ENCODE data around the gene ATXN7L1. TPM values are rescaled to one million over a fixed set of nuclear protein-coding genes. Genes with fewer than 3 reads are reported as not detected.

Gene ATXN7L1
- total RNA-seq, 1 donor from 2014 or later: 20.6 TPM

DNA sequence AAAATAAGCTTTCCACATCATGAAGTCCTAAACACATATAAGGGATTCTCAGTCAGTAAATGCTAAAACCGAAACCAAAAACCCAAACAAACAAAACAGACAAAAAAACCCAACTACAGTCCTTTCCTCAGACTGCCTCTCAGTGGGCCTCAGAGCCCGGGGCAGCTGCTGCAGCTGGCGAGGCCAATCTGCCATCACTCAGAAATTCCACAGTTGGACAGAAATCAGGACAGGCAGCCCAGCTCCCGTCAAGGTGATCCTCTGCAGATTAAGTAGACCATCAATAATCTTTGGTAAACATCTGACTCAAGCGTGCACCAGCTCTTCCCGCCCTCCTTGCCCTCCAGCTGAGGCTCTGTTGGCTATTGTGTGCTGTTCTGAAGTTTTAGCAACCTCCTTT is 142.2 kb downstream of the ATXN7L1 start:
- TF ChIP-seq, protein P1, sequence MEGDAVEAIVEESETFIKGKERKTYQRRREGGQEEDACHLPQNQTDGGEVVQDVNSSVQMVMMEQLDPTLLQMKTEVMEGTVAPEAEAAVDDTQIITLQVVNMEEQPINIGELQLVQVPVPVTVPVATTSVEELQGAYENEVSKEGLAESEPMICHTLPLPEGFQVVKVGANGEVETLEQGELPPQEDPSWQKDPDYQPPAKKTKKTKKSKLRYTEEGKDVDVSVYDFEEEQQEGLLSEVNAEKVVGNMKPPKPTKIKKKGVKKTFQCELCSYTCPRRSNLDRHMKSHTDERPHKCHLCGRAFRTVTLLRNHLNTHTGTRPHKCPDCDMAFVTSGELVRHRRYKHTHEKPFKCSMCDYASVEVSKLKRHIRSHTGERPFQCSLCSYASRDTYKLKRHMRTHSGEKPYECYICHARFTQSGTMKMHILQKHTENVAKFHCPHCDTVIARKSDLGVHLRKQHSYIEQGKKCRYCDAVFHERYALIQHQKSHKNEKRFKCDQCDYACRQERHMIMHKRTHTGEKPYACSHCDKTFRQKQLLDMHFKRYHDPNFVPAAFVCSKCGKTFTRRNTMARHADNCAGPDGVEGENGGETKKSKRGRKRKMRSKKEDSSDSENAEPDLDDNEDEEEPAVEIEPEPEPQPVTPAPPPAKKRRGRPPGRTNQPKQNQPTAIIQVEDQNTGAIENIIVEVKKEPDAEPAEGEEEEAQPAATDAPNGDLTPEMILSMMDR (IDR thresholded peaks at IDR 0.05; ENCODE audit: partially characterized antibody, unreplicated experiment): no peak
- Mint-ChIP-seq H3K27me3 (ENCODE audit: unreplicated experiment) (no peaks in the 10 kb centered on the region), H3K4me1 (ENCODE audit: low read depth, unreplicated experiment) (peaks cover 15% of the 10 kb centered on the region), H3K36me3 (ENCODE audit: unreplicated experiment) (no peaks in the 10 kb centered on the region), H3K27ac (ENCODE audit: unreplicated experiment) (no peak overlapping the region), H3K4me3 (ENCODE audit: unreplicated experiment) (no peak overlapping the region), H3K9me3 (ENCODE audit: unreplicated experiment) (no peaks in the 10 kb centered on the region)
- no peak for DNase-seq

DNA sequence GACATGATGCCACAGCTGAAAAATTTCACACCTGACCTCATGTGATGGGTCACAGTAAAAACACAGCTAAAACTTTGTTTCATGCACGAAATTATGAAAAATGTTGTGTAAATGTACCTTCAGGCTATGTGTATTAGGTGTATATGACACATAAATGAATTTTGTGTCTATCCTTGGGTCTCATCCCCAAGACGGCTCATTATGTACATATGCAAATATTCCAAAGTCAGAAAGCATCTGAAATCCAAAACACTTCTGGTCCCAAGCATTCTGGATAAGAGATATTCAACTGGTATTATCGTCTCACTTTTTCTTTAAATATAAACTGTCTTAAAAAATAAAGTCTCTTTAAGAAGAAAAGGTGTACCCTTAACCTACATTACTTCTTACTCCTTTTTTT is 145.4 kb downstream of the ATXN7L1 start:
- H3K36me3 Mint-ChIP-seq (ENCODE audit: unreplicated experiment): no peaks in the 10 kb centered on the region
- no peak for DNase-seq
- no peak overlapping the region for H3K4me3 Mint-ChIP-seq (ENCODE audit: unreplicated experiment)
- TF ChIP-seq, protein P1 (IDR thresholded peaks at IDR 0.05; ENCODE audit: partially characterized antibody, unreplicated experiment): no peak
- H3K9me3 Mint-ChIP-seq (ENCODE audit: unreplicated experiment): no peaks in the 10 kb centered on the region
- no peak overlapping the region for H3K27ac Mint-ChIP-seq (ENCODE audit: unreplicated experiment)
- H3K27me3 Mint-ChIP-seq (ENCODE audit: unreplicated experiment): peaks cover 2% of the 10 kb centered on the region
- H3K4me1 Mint-ChIP-seq (ENCODE audit: low read depth, unreplicated experiment): peaks cover 7% of the 10 kb centered on the region

DNA sequence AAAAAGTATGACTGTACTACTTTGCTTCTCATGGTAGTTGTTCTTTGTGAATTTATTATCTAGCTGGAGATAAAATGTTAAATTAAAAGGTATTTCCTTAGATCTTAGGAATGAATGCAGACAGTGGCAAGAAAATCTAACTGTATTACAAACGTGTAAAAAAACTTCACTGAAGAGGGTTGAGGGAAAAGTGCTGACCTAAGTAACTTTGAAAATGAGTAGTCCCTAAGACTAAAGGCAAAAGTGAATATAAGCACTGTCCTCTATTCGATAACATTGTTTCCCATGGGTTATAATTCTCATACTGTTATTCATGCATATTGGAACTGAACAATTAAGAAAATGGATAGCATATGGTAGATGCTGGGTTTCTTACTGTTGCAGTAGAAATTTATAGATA is 148.4 kb downstream of the ATXN7L1 start:
- TF ChIP-seq, protein P1 (IDR thresholded peaks at IDR 0.05; ENCODE audit: partially characterized antibody, unreplicated experiment): no peak
- H3K27ac Mint-ChIP-seq (ENCODE audit: unreplicated experiment): no peak overlapping the region
- H3K4me1 Mint-ChIP-seq (ENCODE audit: low read depth, unreplicated experiment): peaks cover 3% of the 10 kb centered on the region
- no peak for DNase-seq
- no peaks in the 10 kb centered on the region for H3K36me3 Mint-ChIP-seq (ENCODE audit: unreplicated experiment)
- H3K27me3 Mint-ChIP-seq (ENCODE audit: unreplicated experiment): peaks cover 5% of the 10 kb centered on the region
- no peak overlapping the region for H3K4me3 Mint-ChIP-seq (ENCODE audit: unreplicated experiment)
- H3K9me3 Mint-ChIP-seq (ENCODE audit: unreplicated experiment): no peaks in the 10 kb centered on the region

DNA sequence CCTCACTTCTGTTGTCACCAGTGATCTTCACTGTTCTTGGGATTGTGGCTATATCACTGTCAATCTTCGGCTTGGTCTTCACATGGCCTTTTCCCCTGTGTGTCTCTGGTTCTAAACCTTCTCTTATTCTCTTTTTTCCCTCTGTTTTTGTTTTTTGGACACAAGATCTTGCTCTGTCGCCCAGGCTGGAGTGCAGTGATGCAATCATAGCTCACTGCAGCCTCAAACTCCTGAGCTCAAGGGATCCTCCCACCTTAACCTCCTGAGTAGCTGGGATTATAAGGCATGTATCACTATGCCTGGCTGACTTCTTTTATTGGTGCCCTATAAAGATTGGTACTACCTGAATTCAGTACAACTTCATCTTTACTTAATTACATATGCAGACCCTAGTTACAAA is 151.7 kb downstream of the ATXN7L1 start:
- Mint-ChIP-seq H3K4me3 (ENCODE audit: unreplicated experiment) (no peak overlapping the region), H3K4me1 (ENCODE audit: low read depth, unreplicated experiment) (peaks cover 10% of the 10 kb centered on the region), H3K36me3 (ENCODE audit: unreplicated experiment) (no peaks in the 10 kb centered on the region), H3K9me3 (ENCODE audit: unreplicated experiment) (no peaks in the 10 kb centered on the region), H3K27ac (ENCODE audit: unreplicated experiment) (no peak overlapping the region), H3K27me3 (ENCODE audit: unreplicated experiment) (peaks cover 5% of the 10 kb centered on the region)
- no peak for DNase-seq
- TF ChIP-seq, protein P1 (IDR thresholded peaks at IDR 0.05; ENCODE audit: partially characterized antibody, unreplicated experiment): no peak

DNA sequence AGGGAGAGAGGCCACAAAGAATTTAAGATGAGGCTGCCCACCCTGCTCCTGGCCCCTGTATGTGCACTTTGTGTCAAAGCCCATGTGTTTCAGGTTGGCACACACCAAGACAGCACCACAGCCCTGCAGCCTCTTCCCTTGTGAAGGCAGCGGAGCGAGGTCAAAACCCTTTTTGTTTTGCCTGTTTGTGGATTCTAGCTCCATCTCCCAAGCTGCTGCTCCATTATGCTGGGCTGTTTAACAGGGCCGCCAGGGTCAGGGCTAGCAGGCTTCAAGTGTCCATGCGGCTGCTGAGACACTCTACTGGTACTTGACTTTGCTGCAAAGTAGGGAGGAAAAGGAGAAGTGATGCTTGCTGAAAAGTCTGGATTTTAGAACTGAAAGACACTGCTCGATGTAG is 152.8 kb downstream of the ATXN7L1 start:
- H3K27me3 Mint-ChIP-seq (ENCODE audit: unreplicated experiment): peaks cover 6% of the 10 kb centered on the region
- H3K9me3 Mint-ChIP-seq (ENCODE audit: unreplicated experiment): no peaks in the 10 kb centered on the region
- H3K27ac Mint-ChIP-seq (ENCODE audit: unreplicated experiment): peak overlapping the region; percentile 62
- TF ChIP-seq, protein P1 (IDR thresholded peaks at IDR 0.05; ENCODE audit: partially characterized antibody, unreplicated experiment): no peak
- no peaks in the 10 kb centered on the region for H3K36me3 Mint-ChIP-seq (ENCODE audit: unreplicated experiment)
- peaks cover 19% of the 10 kb centered on the region for H3K4me1 Mint-ChIP-seq (ENCODE audit: low read depth, unreplicated experiment)
- H3K4me3 Mint-ChIP-seq (ENCODE audit: unreplicated experiment): no peak overlapping the region
- DNase-seq: peak; percentile 52
